Measurements from ENCODE around the gene STH. TPM values are rescaled to one million over a fixed set of nuclear protein-coding genes. Genes with fewer than 3 reads are reported as not detected.

The STH gene
- polyA plus RNA-seq, 6 donors from 2014 or later = not detected

DNA sequence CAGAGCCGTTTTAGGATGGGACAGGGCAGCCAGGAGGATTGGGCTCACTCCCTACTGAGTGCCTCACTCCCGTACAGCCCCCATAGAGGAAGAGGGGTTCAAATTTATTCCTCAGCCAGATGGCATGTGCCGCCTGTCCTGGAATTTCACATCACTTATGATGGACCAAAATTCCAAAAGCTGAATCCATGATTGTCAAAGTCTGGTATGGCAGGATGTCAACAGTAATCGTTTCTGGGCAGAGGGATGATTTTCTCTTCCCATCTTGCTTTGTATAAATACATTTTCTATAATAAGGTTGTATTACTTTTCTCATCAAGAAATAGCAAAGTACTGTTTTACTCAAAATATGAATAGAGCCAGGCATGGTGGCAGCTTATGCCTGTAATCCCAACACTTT, 38.7 kb upstream of the STH start:
- ATAC-seq (ENCODE audit: low read depth in 2 of 2) (no peak), DNase-seq (no peak)
- Mint-ChIP-seq H3K9me3 (no peaks in the 10 kb centered on the region), H3K27me3 (peaks cover 5 to 22% (median 11%) of the 10 kb centered on the region in 3 donors), H3K4me1 (no peaks in the 10 kb centered on the region), H3K27ac (no peak overlapping the region), H3K4me3 (no peak overlapping the region), H3K36me3 (no peaks in the 10 kb centered on the region)

DNA sequence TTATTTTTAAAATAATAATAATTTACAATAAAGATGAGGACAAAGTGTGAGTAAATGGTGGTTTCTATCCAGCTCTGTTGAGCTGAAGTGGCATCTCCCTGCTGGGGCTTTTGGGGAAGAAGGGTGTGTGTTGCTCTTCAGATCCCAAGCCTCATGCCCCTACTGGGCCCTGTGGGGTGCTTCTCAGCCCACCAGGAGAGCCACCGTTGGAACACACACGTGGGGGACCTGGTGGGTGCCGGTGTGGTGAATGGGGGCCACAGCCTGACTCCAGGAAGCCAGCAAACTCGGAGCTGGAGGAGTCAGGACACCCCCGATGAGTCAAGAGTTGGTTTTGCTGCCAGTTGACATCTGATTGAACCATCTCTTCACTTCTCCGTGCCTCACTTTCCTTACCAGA, 37.8 kb upstream of the STH start:
- H3K4me3 Mint-ChIP-seq = no peak overlapping the region
- no peaks in the 10 kb centered on the region for H3K9me3 Mint-ChIP-seq
- H3K27ac Mint-ChIP-seq = no peak overlapping the region
- H3K36me3 Mint-ChIP-seq = no peaks in the 10 kb centered on the region
- peaks cover 7 to 20% (median 11%) of the 10 kb centered on the region in 3 donors for H3K27me3 Mint-ChIP-seq
- DNase-seq (no peak), ATAC-seq (ENCODE audit: low read depth in 2 of 2) (no peak)
- no peaks in the 10 kb centered on the region for H3K4me1 Mint-ChIP-seq

DNA sequence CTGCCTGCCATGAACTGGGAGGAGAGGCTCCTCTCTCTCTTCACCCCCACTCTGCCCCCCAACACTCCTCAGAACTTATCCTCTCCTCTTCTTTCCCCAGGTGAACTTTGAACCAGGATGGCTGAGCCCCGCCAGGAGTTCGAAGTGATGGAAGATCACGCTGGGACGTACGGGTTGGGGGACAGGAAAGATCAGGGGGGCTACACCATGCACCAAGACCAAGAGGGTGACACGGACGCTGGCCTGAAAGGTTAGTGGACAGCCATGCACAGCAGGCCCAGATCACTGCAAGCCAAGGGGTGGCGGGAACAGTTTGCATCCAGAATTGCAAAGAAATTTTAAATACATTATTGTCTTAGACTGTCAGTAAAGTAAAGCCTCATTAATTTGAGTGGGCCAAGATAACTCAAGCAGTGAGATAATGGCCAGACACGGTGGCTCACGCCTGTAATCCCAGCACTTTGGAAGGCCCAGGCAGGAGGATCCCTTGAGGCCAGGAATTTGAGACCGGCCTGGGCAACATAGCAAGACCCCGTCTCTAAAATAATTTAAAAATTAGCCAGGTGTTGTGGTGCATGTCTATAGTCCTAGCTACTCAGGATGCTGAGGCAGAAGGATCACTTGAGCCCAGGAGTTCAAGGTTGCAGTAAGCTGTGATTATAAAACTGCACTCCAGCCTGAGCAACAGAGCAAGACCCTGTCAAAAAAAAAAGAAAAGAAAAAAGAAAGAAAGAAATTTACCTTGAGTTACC, 36.7 kb upstream of the STH start:
- no peaks in the 10 kb centered on the region for H3K9me3 Mint-ChIP-seq
- peaks cover 11 to 27% (median 14%) of the 10 kb centered on the region in 3 donors for H3K27me3 Mint-ChIP-seq
- H3K36me3 Mint-ChIP-seq = no peaks in the 10 kb centered on the region
- ATAC-seq (ENCODE audit: low read depth in 2 of 2) = no peak
- no peak overlapping the region for H3K4me3 Mint-ChIP-seq
- no peak for DNase-seq
- H3K27ac Mint-ChIP-seq = no peak overlapping the region
- H3K4me1 Mint-ChIP-seq = no peaks in the 10 kb centered on the region

DNA sequence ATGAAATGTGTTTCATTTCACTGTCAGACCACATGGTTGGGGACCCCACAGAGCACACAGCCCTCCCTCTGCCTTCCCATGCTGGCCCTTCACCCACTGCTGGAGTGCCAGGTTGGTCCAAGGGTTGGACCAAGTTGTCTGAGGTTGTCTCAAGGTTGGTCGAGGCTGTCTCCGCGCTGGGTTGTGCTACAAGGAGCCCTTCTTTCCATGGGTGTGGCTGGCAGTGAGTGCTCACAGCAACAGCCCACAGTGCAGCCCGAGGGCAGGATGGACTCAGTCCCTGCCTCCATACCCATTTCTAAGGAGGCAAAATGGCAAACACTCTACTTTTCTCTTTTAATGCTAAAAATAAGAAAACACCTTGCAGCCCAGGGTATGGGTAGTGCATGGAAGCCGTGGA, 35.8 kb upstream of the STH start:
- H3K4me3 Mint-ChIP-seq = no peak overlapping the region
- ATAC-seq (ENCODE audit: low read depth in 2 of 2) = no peak
- no peaks in the 10 kb centered on the region for H3K36me3 Mint-ChIP-seq
- H3K27me3 Mint-ChIP-seq = peaks cover 11 to 35% (median 23%) of the 10 kb centered on the region in 3 donors
- no peaks in the 10 kb centered on the region for H3K9me3 Mint-ChIP-seq
- DNase-seq = no peak
- peak overlapping the region in 1 of 6 donors; percentile 26 for H3K27ac Mint-ChIP-seq
- H3K4me1 Mint-ChIP-seq = no peaks in the 10 kb centered on the region

DNA sequence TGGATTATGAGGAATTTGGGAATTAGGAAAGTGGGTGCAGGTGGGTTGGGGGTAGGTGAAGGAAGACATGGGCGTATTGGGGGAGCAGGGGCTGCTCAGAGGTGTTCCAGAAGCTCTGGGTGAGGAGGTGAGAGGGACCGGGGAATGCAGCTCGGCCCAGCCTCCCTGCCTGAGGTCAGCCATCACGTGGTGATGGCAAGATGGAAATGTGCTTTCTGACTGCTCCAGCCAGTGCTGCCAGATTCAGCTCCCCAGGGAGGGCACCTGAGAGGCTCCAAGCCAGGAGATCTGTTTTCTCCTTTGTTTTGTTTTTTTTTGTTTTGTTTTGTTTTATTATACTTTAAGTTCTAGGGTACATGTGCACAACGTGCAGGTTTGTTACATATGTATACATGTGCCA, 35.2 kb upstream of the STH start:
- no peaks in the 10 kb centered on the region for H3K36me3 Mint-ChIP-seq
- DNase-seq = no peak
- H3K27ac Mint-ChIP-seq = no peak overlapping the region
- H3K4me1 Mint-ChIP-seq = no peaks in the 10 kb centered on the region
- no peaks in the 10 kb centered on the region for H3K9me3 Mint-ChIP-seq
- H3K4me3 Mint-ChIP-seq = no peak overlapping the region
- H3K27me3 Mint-ChIP-seq = peaks cover 11 to 35% (median 26%) of the 10 kb centered on the region in 3 donors
- ATAC-seq (ENCODE audit: low read depth in 2 of 2) = no peak

DNA sequence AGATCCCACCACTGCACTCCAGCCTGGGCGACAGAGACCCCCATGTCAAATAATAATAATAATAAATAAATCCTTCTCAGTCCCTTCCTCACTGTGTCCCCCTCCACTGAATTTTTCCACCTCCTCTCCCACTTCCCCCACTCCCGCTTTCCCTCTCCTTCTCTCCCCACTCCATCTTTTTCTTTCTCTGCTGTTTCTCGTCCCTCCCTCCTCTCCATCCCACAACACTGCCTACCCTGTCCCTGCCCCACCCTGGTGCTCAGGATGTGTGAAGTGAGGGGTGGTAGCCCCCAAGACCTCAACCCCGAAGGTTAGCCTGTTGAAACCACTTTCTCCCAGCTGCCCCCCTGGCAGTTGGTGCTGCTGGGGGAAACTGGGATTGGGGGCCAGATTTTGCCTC, 34.4 kb upstream of the STH start:
- peaks cover 15 to 38% (median 34%) of the 10 kb centered on the region in 3 donors for H3K27me3 Mint-ChIP-seq
- no peak overlapping the region for H3K27ac Mint-ChIP-seq
- ATAC-seq (ENCODE audit: low read depth in 2 of 2) (no peak), DNase-seq (no peak)
- H3K4me3 Mint-ChIP-seq = no peak overlapping the region
- peaks cover 0 to 4% of the 10 kb centered on the region in 2 donors for H3K36me3 Mint-ChIP-seq
- no peaks in the 10 kb centered on the region for H3K4me1 Mint-ChIP-seq
- H3K9me3 Mint-ChIP-seq = peaks cover 0 to 3% (median 0%) of the 10 kb centered on the region in 7 donors

DNA sequence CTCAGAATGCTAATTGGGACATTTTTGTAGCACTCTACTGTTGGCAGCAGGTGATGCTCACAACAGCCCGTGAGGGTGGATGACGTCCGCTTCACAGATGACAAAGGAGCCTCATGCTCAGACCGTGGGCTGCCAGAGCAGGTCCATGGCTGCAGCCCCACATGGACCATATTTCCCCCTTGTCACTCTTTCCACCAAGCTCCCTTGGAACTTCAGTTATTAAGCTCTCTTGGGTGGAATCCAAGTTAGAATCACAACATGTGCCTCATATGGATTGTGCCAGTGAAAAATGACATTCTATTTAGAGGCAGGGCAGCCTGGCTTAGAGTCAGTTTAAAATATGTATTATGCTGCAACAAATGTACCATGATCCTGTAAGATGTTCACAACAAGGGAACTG, 33.2 kb upstream of the STH start:
- Mint-ChIP-seq H3K36me3 (peaks cover 0 to 7% of the 10 kb centered on the region in 2 donors), H3K4me1 (no peaks in the 10 kb centered on the region), H3K9me3 (peaks cover 0 to 6% (median 0%) of the 10 kb centered on the region in 7 donors), H3K27ac (no peak overlapping the region), H3K27me3 (peaks cover 21 to 50% (median 44%) of the 10 kb centered on the region in 3 donors), H3K4me3 (no peak overlapping the region)
- DNase-seq = no peak
- ATAC-seq (ENCODE audit: low read depth in 2 of 2) = no peak

DNA sequence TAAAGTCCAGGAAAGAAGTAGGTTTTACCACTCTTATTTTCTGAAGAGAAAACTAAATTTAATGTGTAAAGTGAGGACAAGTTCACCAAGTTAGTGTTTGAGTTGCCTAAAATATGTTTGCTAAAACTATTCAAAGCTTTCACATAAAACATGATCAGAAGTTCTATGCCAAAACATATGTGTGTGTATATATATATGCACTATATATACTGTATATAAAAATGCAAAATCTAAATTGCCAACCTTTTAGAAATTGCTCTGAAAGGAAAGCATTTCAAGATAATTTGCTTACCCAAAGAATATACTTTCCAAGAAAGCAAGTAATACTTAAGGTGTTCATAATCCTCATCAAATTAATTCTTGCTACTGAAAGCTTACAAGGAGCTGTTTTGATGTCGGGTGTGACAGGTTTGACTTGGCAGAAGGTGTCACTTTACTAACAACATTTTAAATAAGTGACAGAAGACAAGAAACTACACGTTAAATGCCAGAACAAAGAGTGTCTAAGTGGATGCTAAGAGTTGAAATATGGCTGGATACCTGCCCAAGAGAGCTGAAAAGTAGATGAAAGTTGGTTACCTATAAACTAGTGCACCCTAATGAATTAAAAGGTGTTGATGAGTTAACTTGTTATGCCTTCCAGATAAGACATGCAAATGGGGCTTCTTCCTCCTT, 32.3 kb upstream of the STH start:
- Mint-ChIP-seq H3K27ac (no peak overlapping the region), H3K36me3 (peaks cover 0 to 7% of the 10 kb centered on the region in 2 donors), H3K27me3 (peaks cover 21 to 51% (median 44%) of the 10 kb centered on the region in 3 donors), H3K4me3 (no peak overlapping the region), H3K4me1 (no peaks in the 10 kb centered on the region), H3K9me3 (peaks cover 0 to 6% (median 0%) of the 10 kb centered on the region in 7 donors)
- no peak for ATAC-seq (ENCODE audit: low read depth in 2 of 2)
- no peak for DNase-seq

DNA sequence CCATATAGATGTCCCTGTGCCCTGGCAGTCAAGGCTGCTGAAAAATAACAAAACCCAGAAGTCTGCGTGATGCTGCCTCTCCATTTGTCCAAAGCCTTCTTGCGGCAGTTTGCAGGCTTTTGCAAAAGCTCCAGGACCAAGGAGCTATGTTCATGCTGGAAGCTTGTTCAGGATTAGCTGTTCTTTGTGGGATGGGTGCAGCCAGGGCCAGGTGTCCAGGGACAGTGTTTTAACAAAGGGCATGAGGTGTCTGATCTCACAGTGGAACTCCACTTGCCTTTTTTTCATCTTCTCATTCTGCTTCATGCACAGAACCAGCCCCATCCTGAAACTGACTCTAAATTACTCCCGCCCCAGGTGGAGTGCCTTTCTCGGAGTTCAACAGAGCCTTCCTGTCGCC, 31.7 kb upstream of the STH start:
- no peak for ATAC-seq (ENCODE audit: low read depth in 2 of 2)
- Mint-ChIP-seq H3K4me1 (no peaks in the 10 kb centered on the region), H3K27me3 (peaks cover 18 to 51% (median 44%) of the 10 kb centered on the region in 3 donors), H3K27ac (no peak overlapping the region), H3K4me3 (no peak overlapping the region), H3K36me3 (peaks cover 0 to 11% of the 10 kb centered on the region in 2 donors), H3K9me3 (peaks cover 0 to 7% (median 2%) of the 10 kb centered on the region in 7 donors)
- no peak for DNase-seq

DNA sequence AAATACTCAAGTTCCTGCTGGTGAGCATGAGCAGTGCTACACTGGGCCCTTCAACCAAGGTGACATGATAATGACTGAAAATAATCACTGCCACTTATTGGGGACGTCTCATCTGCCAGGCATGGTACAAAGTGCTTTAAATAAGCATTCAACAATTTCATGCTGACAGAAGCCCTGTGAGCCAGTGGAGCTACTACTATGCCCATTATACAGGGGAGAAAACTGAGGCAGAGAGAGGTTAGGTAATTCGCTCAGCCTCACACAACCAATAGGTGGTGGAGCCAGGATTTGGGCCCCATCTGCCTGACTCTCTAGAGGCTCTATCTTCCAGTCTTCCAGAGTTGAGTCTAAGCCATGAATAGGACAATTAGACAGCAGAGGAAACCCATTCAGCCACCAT, 30.3 kb upstream of the STH start:
- ATAC-seq (ENCODE audit: low read depth in 2 of 2) (no peak), DNase-seq (no peak)
- Mint-ChIP-seq H3K27me3 (peaks cover 16 to 46% (median 39%) of the 10 kb centered on the region in 3 donors), H3K4me3 (no peak overlapping the region), H3K4me1 (no peaks in the 10 kb centered on the region), H3K9me3 (peaks cover 0 to 9% (median 3%) of the 10 kb centered on the region in 7 donors), H3K27ac (no peak overlapping the region), H3K36me3 (peaks cover 0 to 14% of the 10 kb centered on the region in 2 donors)

DNA sequence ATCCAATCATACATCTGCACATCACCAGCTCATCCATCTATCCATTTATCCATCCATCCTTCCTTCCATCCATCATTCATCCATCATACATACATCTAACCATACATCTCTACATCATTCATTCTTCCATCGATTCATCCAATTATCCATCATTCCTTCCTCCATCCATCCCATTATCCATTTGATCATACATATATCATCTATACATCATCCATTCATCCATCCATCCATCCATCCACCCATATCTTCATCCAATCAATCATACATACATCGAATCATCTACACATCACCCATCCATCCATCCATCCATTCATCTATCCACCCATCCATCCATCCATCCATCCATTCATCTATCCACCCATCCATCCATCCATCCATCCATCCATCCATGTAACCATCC, 29.3 kb upstream of the STH start:
- DNase-seq (no peak), ATAC-seq (ENCODE audit: low read depth in 2 of 2) (no peak)
- Mint-ChIP-seq H3K36me3 (peaks cover 0 to 14% of the 10 kb centered on the region in 2 donors), H3K4me3 (no peak overlapping the region), H3K9me3 (peaks cover 0 to 9% (median 3%) of the 10 kb centered on the region in 7 donors), H3K4me1 (peaks cover under 1 to 9% (median 2%) of the 10 kb centered on the region in 3 donors), H3K27me3 (peaks cover 16 to 39% (median 36%) of the 10 kb centered on the region in 3 donors), H3K27ac (peak overlapping the region in 2 of 6 donors; percentile 0 to 24)

DNA sequence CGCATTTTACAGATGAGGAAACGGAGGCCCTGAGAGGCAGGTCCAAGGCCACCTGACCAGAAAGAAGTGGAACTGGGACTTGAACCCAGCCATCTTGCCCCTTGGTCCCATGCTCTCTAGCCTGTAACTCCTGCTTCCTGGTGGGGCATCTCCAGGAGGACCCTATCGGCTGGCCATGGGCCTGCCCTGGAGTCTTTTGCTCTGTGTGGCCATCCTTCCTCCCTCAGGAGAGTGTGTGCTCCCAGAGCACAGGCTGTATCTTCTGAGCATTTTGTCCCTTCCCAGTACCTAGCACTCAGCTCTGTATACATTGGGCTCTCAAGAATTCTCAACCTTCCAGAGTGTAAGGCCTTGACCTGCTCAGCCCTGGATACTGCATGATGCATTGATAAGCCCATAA, 28.4 kb upstream of the STH start:
- Mint-ChIP-seq H3K36me3 (peaks cover 0 to 14% of the 10 kb centered on the region in 2 donors), H3K27ac (peak overlapping the region in 1 of 6 donors; percentile 60), H3K4me3 (no peak overlapping the region), H3K9me3 (peaks cover 0 to 9% (median 3%) of the 10 kb centered on the region in 7 donors), H3K27me3 (peaks cover 14 to 36% (median 35%) of the 10 kb centered on the region in 3 donors), H3K4me1 (peaks cover 9 to 18% (median 11%) of the 10 kb centered on the region in 3 donors)
- ATAC-seq (ENCODE audit: low read depth in 2 of 2) = no peak
- no peak for DNase-seq

DNA sequence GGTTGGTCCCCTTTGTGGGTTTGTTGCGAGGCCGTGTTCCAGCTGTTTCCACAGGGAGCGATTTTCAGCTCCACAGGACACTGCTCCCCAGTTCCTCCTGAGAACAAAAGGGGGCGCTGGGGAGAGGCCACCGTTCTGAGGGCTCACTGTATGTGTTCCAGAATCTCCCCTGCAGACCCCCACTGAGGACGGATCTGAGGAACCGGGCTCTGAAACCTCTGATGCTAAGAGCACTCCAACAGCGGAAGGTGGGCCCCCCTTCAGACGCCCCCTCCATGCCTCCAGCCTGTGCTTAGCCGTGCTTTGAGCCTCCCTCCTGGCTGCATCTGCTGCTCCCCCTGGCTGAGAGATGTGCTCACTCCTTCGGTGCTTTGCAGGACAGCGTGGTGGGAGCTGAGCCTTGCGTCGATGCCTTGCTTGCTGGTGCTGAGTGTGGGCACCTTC, 27.3 kb upstream of the STH start:
- Mint-ChIP-seq H3K27me3 (peaks cover 10 to 36% (median 30%) of the 10 kb centered on the region in 3 donors), H3K36me3 (peaks cover 0 to 14% of the 10 kb centered on the region in 2 donors), H3K4me1 (peaks cover 19 to 27% (median 20%) of the 10 kb centered on the region in 3 donors), H3K9me3 (peaks cover 0 to 9% (median 3%) of the 10 kb centered on the region in 7 donors), H3K4me3 (no peak overlapping the region), H3K27ac (no peak overlapping the region)
- no peak for ATAC-seq (ENCODE audit: low read depth in 2 of 2)
- no peak for DNase-seq

DNA sequence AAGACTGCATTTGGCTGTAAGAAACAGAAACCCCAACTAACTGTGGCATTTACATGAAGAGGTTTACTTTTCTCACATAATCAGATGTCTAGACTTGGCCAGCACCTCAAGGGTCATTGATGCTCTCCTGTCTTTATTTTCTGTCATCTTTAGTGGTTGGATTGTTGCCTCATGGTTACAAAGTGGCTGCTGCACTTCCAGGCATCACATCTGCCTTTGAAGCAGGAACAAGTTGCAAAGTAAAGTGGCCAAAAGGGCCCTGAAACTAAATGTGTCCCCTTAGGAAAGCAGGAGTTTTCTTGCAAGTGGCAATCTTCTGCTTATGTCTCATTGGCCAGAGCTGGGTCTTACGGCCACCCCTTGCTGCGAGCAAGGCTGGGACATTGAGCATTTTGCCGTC, 26.5 kb upstream of the STH start:
- ATAC-seq (ENCODE audit: low read depth in 2 of 2) (no peak), DNase-seq (no peak)
- Mint-ChIP-seq H3K4me1 (peaks cover 19 to 27% (median 20%) of the 10 kb centered on the region in 3 donors), H3K9me3 (peaks cover 0 to 9% (median 3%) of the 10 kb centered on the region in 7 donors), H3K27me3 (peaks cover 10 to 28% (median 23%) of the 10 kb centered on the region in 3 donors), H3K4me3 (no peak overlapping the region), H3K27ac (no peak overlapping the region), H3K36me3 (peaks cover 0 to 14% of the 10 kb centered on the region in 2 donors)

Data from naive B cell (primary cell).